AG04449 (cell line): ENCODE data around the gene ST3GAL2.
A peak's percentile ranks its signal among the peaks of the same experiment; 100 is the strongest.

Experiments
- CTCF ChIA-PET: fragments of 350-600 bp; formaldehyde crosslinking; extraction: SDS; loops from one replicate; lab custom pipeline; 2021; ENCODE audit warnings: antibody characterized with exemption; lab: Yijun Ruan, JAX
- POLR2A ChIA-PET: fragments of 400-600, 350-600 bp; formaldehyde crosslinking; extraction: SDS; loops from one replicate; lab custom pipeline; 2020; ENCODE audit warnings: antibody characterized with exemption, inconsistent platforms; lab: Yijun Ruan, JAX
- DNase-seq: peaks from one replicate; pipeline ENCODE4 v3.0.0-alpha.2; 2010; ENCODE audit warnings: low read depth, low spot score
- H3K4me3 ChIP-seq: 2 replicates; pipeline ENCODE4 v1.5.1; 2011; ENCODE audit warnings: low read depth, mild to moderate bottlenecking, control low read depth, low read length
- CTCF ChIP-seq: IDR thresholded peaks from one replicate; pipeline ENCODE4 v1.5.1; 2011; ENCODE audit warnings: mild to moderate bottlenecking, moderate library complexity, low read length, control low read depth, inconsistent platforms; ENCODE audit not compliant: insufficient read depth; ENCODE audit errors: missing control alignments

ST3GAL2 gene

DNA sequence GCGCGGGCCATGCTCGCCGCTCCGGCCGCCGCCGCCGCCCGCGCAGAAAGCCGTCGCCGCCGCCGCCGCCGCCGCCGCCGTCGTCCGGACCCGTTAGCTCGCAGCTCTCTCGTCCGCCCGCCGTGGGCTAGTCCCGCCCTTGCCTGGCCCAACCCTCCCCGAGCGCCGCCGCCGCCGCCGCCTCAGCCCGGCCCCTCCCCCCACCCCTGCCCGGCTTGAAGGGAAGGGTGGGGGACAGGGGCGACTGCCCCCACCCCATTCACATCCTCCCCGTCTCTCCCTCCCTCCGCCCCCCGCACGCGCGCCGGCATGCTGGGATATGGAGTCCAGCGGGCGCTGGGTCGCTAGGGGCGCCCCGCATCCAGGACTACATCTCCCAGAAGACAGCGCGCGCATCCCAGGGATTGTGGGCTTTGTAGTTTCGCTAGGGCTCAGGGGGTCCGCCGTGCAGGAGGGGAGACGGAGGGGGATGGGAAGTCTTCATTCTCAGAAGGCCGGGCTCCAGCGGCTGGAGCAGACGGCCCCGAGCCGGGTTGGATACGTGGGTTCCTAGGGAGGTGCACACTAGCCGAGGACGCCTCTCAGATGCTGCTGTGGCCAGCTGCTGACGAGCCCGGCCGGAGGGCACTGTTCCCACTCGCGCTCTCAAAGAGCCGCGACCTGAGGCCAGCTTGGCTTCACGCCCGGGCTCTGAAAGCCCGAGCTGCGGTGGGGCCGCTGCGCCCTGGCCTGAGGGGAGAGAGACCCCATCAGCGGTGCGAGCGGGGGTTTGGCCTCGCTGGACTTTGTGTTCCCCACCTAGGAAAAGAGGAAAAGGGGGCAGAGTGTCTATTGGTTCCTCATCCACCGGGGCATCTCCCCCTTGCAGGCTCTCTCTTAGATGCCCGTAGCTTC is at the start of gene ST3GAL2:
Gene ST3GAL2 (minus strand): TSS at position 132 of the 894 bp plus-strand sequence. CDS start 40,570 bp downstream, outside the sequence.
- H3K4me3 ChIP-seq: peak within 1 kb of the TSS; percentile 92
- TF ChIP-seq CTCF: peak; percentile 38
- CTCF ChIA-PET: interaction anchor here (1.0 to 2.1 kb wide), 4 partner anchors 14 to 23 kb away, joined by 3 to 10 read pairs (median 4); partner anchors contain the start of gene FCSK
- POLR2A ChIA-PET: interaction anchor here (1.8 to 3.3 kb wide), 2 partner anchors 11 to 59 kb away, joined by 6 to 19 read pairs; no protein-coding TSS in a partner anchor
- DNase-seq: no peak

GRCh38 chr16:70484867-70485266 is 46.0 kb upstream of the ST3GAL2 start:
- H3K4me3 ChIP-seq: no peak overlapping the region
- no peak for DNase-seq
- CTCF ChIA-PET: interaction anchor here (1.6 kb wide), 1 partner anchor 96 kb away, joined by 3 read pairs; no protein-coding TSS in a partner anchor
- POLR2A ChIA-PET: no interaction called here
- no peak for TF ChIP-seq CTCF

GRCh38 chr16:70483426-70483825 is 44.5 kb upstream of the ST3GAL2 start:
- CTCF ChIA-PET: interaction anchor here (0.9 to 1.6 kb wide), 5 partner anchors 11 to 170 kb away, joined by 3 to 5 read pairs (median 3); no protein-coding TSS in a partner anchor
- DNase-seq: no peak
- no peak overlapping the region for H3K4me3 ChIP-seq
- TF ChIP-seq CTCF: no peak
- POLR2A ChIA-PET: no interaction called here

DNA sequence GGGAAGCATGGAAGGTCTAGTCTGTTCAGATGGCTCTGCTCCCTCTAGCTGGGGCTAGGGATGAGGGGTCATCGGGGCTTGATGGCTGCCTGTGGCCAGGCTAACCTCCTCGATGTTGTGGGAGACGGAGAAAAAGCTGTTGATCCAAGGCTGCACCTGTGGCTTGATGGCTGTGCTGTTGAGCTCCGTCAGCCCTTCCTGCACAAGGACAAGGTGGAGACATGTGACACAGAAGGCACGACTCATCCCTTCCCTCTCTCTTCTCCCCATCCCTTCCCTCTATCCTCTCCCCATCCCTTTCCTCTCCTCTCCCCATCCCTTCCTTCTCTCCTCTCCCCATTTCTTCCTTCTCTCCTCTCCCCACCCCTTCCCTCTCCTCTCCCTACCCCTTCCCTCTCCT is 43.7 kb upstream of the ST3GAL2 start:
- no peak overlapping the region for H3K4me3 ChIP-seq
- POLR2A ChIA-PET: interaction anchor here (1.2 kb wide), 1 partner anchor 102 kb away, joined by 4 read pairs; no protein-coding TSS in a partner anchor
- CTCF ChIA-PET: interaction anchor here (1.0 kb wide), 1 partner anchor 12 kb away, joined by 3 read pairs; no protein-coding TSS in a partner anchor
- no peak for DNase-seq
- TF ChIP-seq CTCF: no peak

GRCh38 chr16:70481929-70482536 is 43.1 kb upstream of the ST3GAL2 start:
- ChIA-PET POLR2A (interaction anchor here (0.5 to 1.2 kb wide), 3 partner anchors 19 to 171 kb away, joined by 3 to 4 read pairs (median 3); no protein-coding TSS in a partner anchor), CTCF (interaction anchor here (0.5 kb wide), 1 partner anchor 11 kb away, joined by 3 read pairs; no protein-coding TSS in a partner anchor)
- DNase-seq: peak; percentile 31
- no peak overlapping the region for H3K4me3 ChIP-seq
- TF ChIP-seq CTCF: no peak
